ENCODE results near the gene CFAP77.

GRCh38 chr9:132606066-132606465, 196.1 kb downstream of the CFAP77 start:
- TF ChIP-seq POLR2A (IDR thresholded peaks at IDR 0.05; ENCODE audit: extremely low read depth, insufficient read length) (no peak), CTCF (IDR thresholded peaks at IDR 0.05; ENCODE audit: low read depth, low read length) (no peak), MAX (IDR thresholded peaks at IDR 0.05; ENCODE audit: low read depth, low read length) (no peak), MYC (IDR thresholded peaks at IDR 0.05; ENCODE audit: low read depth, low read length) (no peak)

Data from NB4 (cell line).